Measurements from ENCODE around the gene CNTNAP2.

DNA sequence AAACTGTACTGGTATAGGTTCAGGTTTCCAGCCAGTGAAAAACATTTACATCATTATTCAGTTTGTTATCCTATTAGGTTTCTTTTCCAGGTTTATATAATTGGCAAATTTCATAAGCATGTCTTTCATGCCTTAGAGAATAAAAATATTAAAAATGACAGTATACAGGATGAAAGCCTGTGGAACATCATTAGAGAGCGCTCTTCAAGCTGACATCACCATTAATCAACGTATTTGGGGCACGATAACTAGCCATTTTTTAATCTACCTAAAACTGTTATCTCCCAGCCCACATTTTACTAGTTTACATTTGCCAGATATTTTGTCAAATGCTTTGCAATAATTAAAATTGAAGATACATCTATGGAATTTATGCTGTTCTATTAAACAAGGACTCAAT lies 714.1 kb downstream of the CNTNAP2 start:
- TF ChIP-seq, protein P1, sequence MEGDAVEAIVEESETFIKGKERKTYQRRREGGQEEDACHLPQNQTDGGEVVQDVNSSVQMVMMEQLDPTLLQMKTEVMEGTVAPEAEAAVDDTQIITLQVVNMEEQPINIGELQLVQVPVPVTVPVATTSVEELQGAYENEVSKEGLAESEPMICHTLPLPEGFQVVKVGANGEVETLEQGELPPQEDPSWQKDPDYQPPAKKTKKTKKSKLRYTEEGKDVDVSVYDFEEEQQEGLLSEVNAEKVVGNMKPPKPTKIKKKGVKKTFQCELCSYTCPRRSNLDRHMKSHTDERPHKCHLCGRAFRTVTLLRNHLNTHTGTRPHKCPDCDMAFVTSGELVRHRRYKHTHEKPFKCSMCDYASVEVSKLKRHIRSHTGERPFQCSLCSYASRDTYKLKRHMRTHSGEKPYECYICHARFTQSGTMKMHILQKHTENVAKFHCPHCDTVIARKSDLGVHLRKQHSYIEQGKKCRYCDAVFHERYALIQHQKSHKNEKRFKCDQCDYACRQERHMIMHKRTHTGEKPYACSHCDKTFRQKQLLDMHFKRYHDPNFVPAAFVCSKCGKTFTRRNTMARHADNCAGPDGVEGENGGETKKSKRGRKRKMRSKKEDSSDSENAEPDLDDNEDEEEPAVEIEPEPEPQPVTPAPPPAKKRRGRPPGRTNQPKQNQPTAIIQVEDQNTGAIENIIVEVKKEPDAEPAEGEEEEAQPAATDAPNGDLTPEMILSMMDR (conservative IDR thresholded peaks at IDR 0.05), result no peak
- TF ChIP-seq ZFX (IDR thresholded peaks at IDR 0.05), result no peak

All from C4-2B (cell line).